NT2/D1 (cell line): Measurements from ENCODE around the gene RAB17.

Experiments
- SUZ12 ChIP-seq: IDR thresholded peaks from 2 replicates; pipeline ENCODE4 v1.6.1; 2011; ENCODE audit not compliant: insufficient read length, insufficient read depth; ENCODE audit errors: extremely low read depth
- YY1 ChIP-seq: IDR thresholded peaks from 2 replicates; pipeline ENCODE4 v1.6.1; 2011; ENCODE audit not compliant: insufficient read length, insufficient read depth

DNA sequence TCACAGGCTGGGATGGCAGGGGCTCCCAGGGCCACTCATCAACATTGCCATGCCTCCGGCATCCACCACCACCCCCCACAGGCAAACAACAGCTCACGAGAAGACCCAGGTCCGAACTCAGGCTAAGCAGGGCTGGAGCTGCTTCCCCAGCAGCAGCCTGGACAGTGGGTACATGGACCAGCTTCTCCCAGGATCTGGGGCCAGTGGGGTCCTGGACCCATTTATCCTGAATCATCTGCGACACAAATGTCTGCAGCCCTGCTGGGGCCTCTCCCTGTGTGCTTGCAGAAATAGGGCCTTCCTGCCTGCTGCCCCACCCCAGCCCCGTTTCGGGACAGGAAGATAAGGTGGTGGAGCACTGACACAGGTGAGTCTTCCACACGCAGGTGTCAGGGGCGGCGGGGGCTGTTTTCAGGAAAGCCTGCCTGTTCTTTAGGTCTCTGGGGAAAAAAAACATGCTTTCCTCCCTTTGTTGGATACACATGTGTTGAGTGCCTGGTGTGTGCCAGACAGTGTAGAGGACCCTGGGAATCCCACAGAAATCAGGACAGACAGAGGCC is 19.7 kb downstream of the RAB17 start:
- no peak for TF ChIP-seq SUZ12
- no peak for TF ChIP-seq YY1
